Measurements from ENCODE around the gene GRM1. TPM values are rescaled to one million over a fixed set of nuclear protein-coding genes. Genes with fewer than 3 reads are reported as not detected.

Gene GRM1
- total RNA-seq, 1 donor from 2014 or later, result under 0.01 TPM

DNA sequence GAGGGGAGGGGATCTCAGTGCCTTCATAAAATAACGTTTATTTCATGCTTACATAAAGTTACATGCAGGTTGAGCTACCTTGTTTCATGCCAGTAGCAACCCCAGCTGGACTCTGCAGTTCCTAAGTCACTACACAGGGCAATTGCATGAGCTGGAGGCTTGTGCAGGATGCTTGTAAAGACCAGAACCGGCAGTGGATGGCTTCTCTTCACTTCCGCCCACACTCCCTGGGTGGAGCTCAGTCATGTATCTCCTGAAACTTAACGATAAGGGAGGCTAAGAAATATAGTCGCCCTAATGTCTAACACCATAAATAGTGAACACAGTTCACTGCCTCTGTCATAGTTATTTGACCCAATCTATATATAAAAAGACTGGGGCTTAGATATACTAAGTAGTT lies 415.3 kb downstream of the GRM1 start:
- Histone ChIP-seq H3K27me3 (ENCODE audit: control insufficient read depth, insufficient read depth, low read length) (no peaks in the 10 kb centered on the region), H3K36me3 (ENCODE audit: control insufficient read depth, insufficient read depth, low read length) (no peaks in the 10 kb centered on the region), H3K4me3 (ENCODE audit: low read depth, low read length) (no peak overlapping the region)
- TF ChIP-seq, protein P1, sequence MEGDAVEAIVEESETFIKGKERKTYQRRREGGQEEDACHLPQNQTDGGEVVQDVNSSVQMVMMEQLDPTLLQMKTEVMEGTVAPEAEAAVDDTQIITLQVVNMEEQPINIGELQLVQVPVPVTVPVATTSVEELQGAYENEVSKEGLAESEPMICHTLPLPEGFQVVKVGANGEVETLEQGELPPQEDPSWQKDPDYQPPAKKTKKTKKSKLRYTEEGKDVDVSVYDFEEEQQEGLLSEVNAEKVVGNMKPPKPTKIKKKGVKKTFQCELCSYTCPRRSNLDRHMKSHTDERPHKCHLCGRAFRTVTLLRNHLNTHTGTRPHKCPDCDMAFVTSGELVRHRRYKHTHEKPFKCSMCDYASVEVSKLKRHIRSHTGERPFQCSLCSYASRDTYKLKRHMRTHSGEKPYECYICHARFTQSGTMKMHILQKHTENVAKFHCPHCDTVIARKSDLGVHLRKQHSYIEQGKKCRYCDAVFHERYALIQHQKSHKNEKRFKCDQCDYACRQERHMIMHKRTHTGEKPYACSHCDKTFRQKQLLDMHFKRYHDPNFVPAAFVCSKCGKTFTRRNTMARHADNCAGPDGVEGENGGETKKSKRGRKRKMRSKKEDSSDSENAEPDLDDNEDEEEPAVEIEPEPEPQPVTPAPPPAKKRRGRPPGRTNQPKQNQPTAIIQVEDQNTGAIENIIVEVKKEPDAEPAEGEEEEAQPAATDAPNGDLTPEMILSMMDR (IDR thresholded peaks at IDR 0.05; ENCODE audit: insufficient read depth, low read length, poor library complexity, severe bottlenecking), result no peak
- no peak for DNase-seq (ENCODE audit: low read depth)

DNA sequence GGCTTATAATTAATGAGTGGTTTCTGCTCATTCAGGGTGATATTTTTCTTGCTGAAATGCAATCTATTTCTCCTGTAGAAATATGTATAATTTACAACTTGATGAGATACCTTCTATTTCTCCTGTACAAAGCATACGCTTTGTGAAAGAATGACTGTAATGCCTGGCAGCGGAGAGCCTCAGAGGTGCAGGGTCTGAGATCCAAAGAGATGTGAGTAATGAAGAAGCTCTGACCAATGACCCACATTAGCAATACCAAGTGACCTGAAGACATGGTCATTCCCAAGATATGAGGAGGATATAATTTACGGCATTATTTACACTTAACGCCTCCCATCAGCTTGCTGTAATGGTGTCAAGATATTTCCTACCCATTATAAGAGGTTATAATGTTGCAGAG lies 416.4 kb downstream of the GRM1 start:
- Histone ChIP-seq H3K4me3 (ENCODE audit: low read depth, low read length) (no peak overlapping the region), H3K36me3 (ENCODE audit: control insufficient read depth, insufficient read depth, low read length) (no peaks in the 10 kb centered on the region), H3K27me3 (ENCODE audit: control insufficient read depth, insufficient read depth, low read length) (no peaks in the 10 kb centered on the region)
- DNase-seq (ENCODE audit: low read depth), result no peak
- TF ChIP-seq, protein P1 (IDR thresholded peaks at IDR 0.05; ENCODE audit: insufficient read depth, low read length, poor library complexity, severe bottlenecking), result no peak

DNA sequence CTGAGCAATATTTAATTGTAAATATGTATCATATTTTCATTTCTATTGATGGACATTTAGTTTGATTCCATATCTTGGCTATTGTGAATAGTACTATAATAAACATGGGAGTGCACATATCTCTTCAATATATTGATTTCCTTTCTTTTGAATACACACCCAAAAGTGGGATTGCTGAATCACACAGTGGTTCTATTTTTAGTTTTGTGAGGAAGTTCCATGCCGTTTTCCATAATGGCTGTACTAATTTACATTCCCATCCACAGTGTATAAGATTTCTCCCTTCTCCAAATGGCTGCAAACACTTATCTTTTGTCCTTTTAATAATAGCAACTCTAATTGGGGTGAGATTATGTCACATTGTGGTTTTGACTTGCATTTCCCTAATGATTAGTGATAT lies 428.0 kb downstream of the GRM1 start:
- DNase-seq (ENCODE audit: low read depth), result no peak
- Histone ChIP-seq H3K36me3 (ENCODE audit: control insufficient read depth, insufficient read depth, low read length) (no peaks in the 10 kb centered on the region), H3K27me3 (ENCODE audit: control insufficient read depth, insufficient read depth, low read length) (no peaks in the 10 kb centered on the region), H3K4me3 (ENCODE audit: low read depth, low read length) (no peak overlapping the region)
- TF ChIP-seq, protein P1 (IDR thresholded peaks at IDR 0.05; ENCODE audit: insufficient read depth, low read length, poor library complexity, severe bottlenecking), result no peak

DNA sequence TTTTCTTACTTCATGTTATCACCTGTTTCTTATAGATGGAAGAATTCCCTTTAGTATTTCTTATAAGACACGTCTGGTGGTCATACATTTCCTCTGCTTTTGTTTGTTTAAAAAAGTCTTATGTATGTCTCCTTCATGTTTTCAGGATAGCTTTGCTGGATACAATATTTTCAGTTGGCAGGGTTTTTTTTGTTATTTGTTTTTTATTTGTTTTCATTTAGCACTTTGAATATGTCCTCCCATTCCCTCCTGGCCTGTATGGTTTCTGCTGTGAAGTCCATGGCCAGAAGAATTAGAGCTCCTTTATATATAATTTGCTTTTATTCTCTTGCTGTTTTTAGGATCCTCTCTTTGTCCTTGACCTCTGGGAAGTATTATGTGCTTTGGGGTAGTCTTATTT lies 432.1 kb downstream of the GRM1 start:
- Histone ChIP-seq H3K27me3 (ENCODE audit: control insufficient read depth, insufficient read depth, low read length) (no peaks in the 10 kb centered on the region), H3K36me3 (ENCODE audit: control insufficient read depth, insufficient read depth, low read length) (no peaks in the 10 kb centered on the region), H3K4me3 (ENCODE audit: low read depth, low read length) (no peak overlapping the region)
- TF ChIP-seq, protein P1 (IDR thresholded peaks at IDR 0.05; ENCODE audit: insufficient read depth, low read length, poor library complexity, severe bottlenecking), result no peak
- DNase-seq (ENCODE audit: low read depth), result no peak

DNA sequence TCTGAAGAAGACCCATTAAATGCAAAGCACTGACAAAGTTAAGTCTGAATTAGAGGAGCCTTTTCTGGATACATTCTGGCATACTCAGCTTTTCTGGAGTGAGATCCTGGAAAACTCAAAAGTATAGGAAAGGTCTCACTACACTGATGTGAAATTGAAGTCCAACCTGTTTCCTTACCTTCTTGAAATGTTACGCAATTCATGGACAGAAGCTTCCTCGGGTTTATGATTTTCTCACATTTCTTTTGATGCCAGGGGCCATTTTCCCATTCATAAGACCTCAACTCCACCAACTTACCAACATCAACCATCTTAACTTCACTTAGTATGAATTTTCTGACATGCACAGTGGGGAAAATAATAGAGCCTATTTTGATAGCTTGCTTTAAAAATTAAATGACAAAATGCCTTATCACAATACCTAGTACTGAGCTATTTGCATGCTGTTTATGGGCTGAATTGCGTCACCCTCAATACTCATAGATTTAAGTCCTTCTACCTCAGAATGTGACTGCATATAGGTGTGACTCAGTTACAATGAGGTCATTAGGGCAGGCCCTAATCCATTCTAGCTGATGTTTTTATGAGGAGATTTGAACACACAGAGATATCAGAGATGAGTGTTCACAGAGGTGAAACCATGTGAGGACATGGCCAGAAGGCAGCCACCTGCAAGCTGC lies 441.4 kb downstream of the GRM1 start:
- Histone ChIP-seq H3K4me3 (ENCODE audit: low read depth, low read length) (no peak overlapping the region), H3K27me3 (ENCODE audit: control insufficient read depth, insufficient read depth, low read length) (no peaks in the 10 kb centered on the region), H3K36me3 (ENCODE audit: control insufficient read depth, insufficient read depth, low read length) (no peaks in the 10 kb centered on the region)
- DNase-seq (ENCODE audit: low read depth), result no peak
- TF ChIP-seq, protein P1 (IDR thresholded peaks at IDR 0.05; ENCODE audit: insufficient read depth, low read length, poor library complexity, severe bottlenecking), result no peak

DNA sequence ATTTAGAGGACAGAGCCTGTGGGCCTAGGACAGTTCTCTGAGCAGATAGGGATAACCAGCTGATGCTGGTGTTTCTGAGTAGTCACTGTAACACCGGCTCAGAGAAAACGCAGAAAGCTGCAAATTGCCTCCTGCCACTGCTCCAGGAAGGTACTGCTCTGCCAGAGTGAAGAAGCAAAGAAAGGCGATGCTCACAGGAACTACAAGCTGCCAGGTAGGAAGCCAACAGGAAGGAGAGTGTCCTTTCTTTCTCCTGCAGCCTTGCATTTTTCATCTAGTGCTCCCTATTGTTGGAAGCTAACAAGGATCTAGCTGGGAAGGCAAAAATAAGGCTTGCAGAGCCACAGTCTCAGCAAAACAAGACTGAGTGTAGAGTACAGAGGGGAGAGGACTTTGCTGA lies 444.1 kb downstream of the GRM1 start:
- no peaks in the 10 kb centered on the region for H3K27me3 ChIP-seq (ENCODE audit: control insufficient read depth, insufficient read depth, low read length)
- H3K4me3 ChIP-seq (ENCODE audit: low read depth, low read length), result no peak overlapping the region
- H3K36me3 ChIP-seq (ENCODE audit: control insufficient read depth, insufficient read depth, low read length), result no peaks in the 10 kb centered on the region
- no peak for DNase-seq (ENCODE audit: low read depth)
- TF ChIP-seq, protein P1 (IDR thresholded peaks at IDR 0.05; ENCODE audit: insufficient read depth, low read length, poor library complexity, severe bottlenecking), result no peak

Data from kidney epithelial cell (primary cell).